GM06990 (cell line): ENCODE data around the gene C5orf24.
A peak's percentile ranks its signal among the peaks of the same experiment; 100 is the strongest.

Experiments
- DNase-seq: peaks from one replicate; pipeline ENCODE4 v3.0.0-alpha.2; 2011; ENCODE audit not compliant: insufficient read length; ENCODE audit errors: extremely low read depth
- H3K27me3 ChIP-seq: replicated peaks from 2 replicates; pipeline ENCODE4 v1.6.0; 2011; ENCODE audit warnings: low read length; ENCODE audit not compliant: control insufficient read depth, insufficient read depth
- H3K36me3 ChIP-seq: 2 replicates; pipeline ENCODE4 v1.5.1; 2011; ENCODE audit warnings: low read length; ENCODE audit not compliant: control insufficient read depth, insufficient read depth
- H3K4me3 ChIP-seq: replicated peaks from 2 replicates; pipeline ENCODE4 v1.5.1; 2011; ENCODE audit warnings: low read depth, mild to moderate bottlenecking, control low read depth, low read length
- CTCF ChIP-seq: IDR thresholded peaks from 2 replicates; pipeline ENCODE4 v1.5.1; 2011; ENCODE audit warnings: low read length, control low read depth, mild to moderate bottlenecking, inconsistent platforms; ENCODE audit not compliant: insufficient read depth, poor library complexity, severe bottlenecking

The C5orf24 gene

GRCh38 chr5:134873494-134873893 lies 27.7 kb downstream of the C5orf24 start:
- no peak for DNase-seq
- no peak for TF ChIP-seq CTCF
- no peaks in the 10 kb centered on the region for H3K27me3 ChIP-seq
- peak overlapping the region; percentile 77 for H3K4me3 ChIP-seq
- H3K36me3 ChIP-seq, result no peaks in the 10 kb centered on the region

DNA sequence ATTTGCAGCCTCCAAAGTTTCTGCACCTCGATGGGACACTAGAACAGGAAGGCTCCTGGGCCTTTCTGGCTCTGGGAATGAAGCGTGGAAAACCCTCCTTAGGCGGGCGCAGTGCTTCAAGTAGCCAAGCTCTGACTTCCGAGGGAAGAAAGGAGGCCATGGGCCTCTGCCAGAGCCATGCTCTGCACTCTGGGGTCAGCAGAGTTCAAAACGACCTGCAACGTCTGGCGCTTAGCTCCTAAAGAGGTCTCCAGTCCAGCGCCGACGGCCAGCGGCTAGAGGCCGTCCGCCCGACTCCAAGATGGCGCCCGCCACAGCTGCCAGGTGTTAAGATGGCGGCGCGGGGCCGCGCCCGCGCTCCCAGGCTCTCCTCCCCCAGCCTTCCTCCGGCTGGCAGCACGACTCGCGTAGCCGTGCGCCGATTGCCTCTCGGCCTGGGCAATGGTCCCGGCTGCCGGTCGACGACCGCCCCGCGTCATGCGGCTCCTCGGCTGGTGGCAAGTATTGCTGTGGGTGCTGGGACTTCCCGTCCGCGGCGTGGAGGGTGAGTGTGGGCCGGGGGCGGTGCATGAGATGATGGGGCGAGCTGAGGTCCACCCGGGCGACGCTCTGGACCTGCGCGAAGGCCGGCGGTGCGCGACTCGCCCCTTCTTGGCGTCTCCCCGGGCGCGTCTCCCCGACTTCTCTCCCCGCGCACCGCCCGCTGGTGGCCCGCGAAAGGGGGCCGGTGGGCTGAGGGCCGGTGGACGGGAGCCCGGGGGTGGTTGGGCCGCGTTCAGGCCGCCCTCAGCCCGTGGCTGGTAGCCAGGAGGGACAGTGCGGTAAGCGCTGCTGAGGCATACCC lies 28.4 kb downstream of the C5orf24 start, which contains the start of gene TXNDC15:
Gene TXNDC15 (plus strand): TSS at position 385 of the 844 bp plus-strand sequence. CDS start 57 bp downstream, at position 442.
- Histone ChIP-seq H3K27me3 (no peaks in the 10 kb centered on the region), H3K4me3 (peak within 1 kb of the TSS; percentile 77), H3K36me3 (no peaks in the 10 kb centered on the region)
- TF ChIP-seq CTCF, result no peak
- peak; percentile 94 for DNase-seq

GRCh38 chr5:134874831-134875655 lies 29.3 kb downstream of the C5orf24 start:
- Histone ChIP-seq H3K27me3 (no peaks in the 10 kb centered on the region), H3K36me3 (no peaks in the 10 kb centered on the region), H3K4me3 (peak overlapping the region; percentile 77)
- DNase-seq, result peak; percentile 56
- TF ChIP-seq CTCF, result no peak

DNA sequence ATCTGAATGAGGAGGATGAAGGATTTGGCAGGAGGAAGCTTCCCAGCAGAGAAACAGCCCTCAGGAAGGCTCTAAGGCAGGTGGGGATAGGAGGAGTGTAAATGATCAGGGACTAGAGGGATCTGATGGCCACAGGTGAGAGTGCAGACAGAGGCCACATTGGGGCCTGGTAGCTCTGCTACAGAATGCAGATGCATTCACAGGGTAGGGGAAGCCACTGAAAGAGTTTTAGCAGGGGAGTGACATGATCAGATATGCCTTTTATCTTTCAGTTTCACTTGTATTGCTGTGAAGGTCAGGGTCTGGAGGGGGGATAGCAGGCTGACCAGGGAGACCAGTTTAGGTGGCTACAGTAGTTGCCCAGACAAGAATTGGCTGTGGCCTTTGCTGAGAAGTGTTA lies 31.4 kb downstream of the C5orf24 start:
- peak overlapping the region; percentile 12; the same call in 1 of the 2 replicates for H3K4me3 ChIP-seq
- DNase-seq, result no peak

DNA sequence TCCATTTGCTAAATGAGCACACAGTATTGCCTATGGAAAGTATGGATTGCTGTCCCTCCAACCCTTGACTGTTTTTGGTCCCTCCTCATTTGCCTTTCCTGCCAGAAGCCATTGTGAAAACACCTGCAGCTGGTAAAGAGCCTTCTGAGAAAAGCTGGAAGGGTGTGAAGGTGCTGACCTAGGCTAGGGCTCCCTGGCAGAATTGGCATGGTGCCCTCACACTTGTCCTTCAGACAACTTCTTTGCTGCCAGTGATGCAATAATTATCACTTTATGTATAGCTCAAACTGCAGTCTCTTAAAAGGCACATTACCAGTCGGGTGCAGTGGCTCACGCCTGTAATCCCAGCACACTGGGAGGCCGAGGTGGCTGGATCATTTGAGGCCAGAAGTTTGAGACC lies 32.6 kb downstream of the C5orf24 start:
- Histone ChIP-seq H3K36me3 (no peaks in the 10 kb centered on the region), H3K27me3 (no peaks in the 10 kb centered on the region), H3K4me3 (no peak overlapping the region)
- TF ChIP-seq CTCF, result no peak
- no peak for DNase-seq

More for the DNA sequence above, 31.4 kb downstream of the C5orf24 start:
- no peak for TF ChIP-seq CTCF
- Histone ChIP-seq H3K36me3 (no peaks in the 10 kb centered on the region), H3K27me3 (no peaks in the 10 kb centered on the region)
